ENCODE measurements around the gene MSRB3.

GRCh38 chr12:65305346-65305950 lies 27.0 kb downstream of the MSRB3 start:
- TF ChIP-seq, protein P1, sequence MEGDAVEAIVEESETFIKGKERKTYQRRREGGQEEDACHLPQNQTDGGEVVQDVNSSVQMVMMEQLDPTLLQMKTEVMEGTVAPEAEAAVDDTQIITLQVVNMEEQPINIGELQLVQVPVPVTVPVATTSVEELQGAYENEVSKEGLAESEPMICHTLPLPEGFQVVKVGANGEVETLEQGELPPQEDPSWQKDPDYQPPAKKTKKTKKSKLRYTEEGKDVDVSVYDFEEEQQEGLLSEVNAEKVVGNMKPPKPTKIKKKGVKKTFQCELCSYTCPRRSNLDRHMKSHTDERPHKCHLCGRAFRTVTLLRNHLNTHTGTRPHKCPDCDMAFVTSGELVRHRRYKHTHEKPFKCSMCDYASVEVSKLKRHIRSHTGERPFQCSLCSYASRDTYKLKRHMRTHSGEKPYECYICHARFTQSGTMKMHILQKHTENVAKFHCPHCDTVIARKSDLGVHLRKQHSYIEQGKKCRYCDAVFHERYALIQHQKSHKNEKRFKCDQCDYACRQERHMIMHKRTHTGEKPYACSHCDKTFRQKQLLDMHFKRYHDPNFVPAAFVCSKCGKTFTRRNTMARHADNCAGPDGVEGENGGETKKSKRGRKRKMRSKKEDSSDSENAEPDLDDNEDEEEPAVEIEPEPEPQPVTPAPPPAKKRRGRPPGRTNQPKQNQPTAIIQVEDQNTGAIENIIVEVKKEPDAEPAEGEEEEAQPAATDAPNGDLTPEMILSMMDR (IDR thresholded peaks at IDR 0.05) = no peak
- TF ChIP-seq POLR2AphosphoS5 (IDR thresholded peaks at IDR 0.05) (no peak), POLR2A (IDR thresholded peaks at IDR 0.05) (no peak)
